NCI-H2081 treated with DMSO at 0.1 percent for 48 hours (cell line): ENCODE results near the gene GIMAP2.
"Not testable (repeated sequence)": the region's sequence is repeated elsewhere in the genome, so short reads cannot be mapped to it uniquely, and the experiment has no call there.

Experiments
- DNase-seq: peaks from one replicate; lab custom pipeline; 2025; lab: John Stamatoyannopoulos, UW

The GIMAP2 gene

GRCh38 chr7:150685219-150686029 lies at the start of gene GIMAP2:
Gene GIMAP2, plus strand, starts transcription at chr7:150685706. Its CDS starts 1,354 bp downstream, at chr7:150687060.
- no peak for DNase-seq

GRCh38 chr7:150641854-150642253 lies 43.7 kb upstream of the GIMAP2 start:
- no peak for DNase-seq

GRCh38 chr7:150642926-150643325 lies 42.6 kb upstream of the GIMAP2 start:
- DNase-seq, result no peak

- no peak for DNase-seq
Observed at GRCh38 chr7:150645259-150646020, 40.1 kb upstream of the GIMAP2 start.

GRCh38 chr7:150648353-150649079 lies 37.0 kb upstream of the GIMAP2 start:
- DNase-seq, result no peak

- DNase-seq, result no peak
Observed at GRCh38 chr7:150649080-150649385, 36.5 kb upstream of the GIMAP2 start.

- no peak for DNase-seq
Observed at GRCh38 chr7:150654692-150655091, 30.8 kb upstream of the GIMAP2 start.

GRCh38 chr7:150656047-150656446 lies 29.5 kb upstream of the GIMAP2 start:
- no peak for DNase-seq

GRCh38 chr7:150657526-150657925 lies 28.0 kb upstream of the GIMAP2 start:
- DNase-seq, result no peak

- no peak for DNase-seq
Observed at GRCh38 chr7:150660939-150661613, 24.4 kb upstream of the GIMAP2 start.

- not testable (repeated sequence) for DNase-seq
Observed at GRCh38 chr7:150662821-150663220, 22.7 kb upstream of the GIMAP2 start.

GRCh38 chr7:150663802-150664494 lies 21.6 kb upstream of the GIMAP2 start:
- no peak for DNase-seq

- DNase-seq, result no peak
Observed at GRCh38 chr7:150665089-150665748, 20.3 kb upstream of the GIMAP2 start.

GRCh38 chr7:150665896-150666295 lies 19.6 kb upstream of the GIMAP2 start:
- no peak for DNase-seq

- no peak for DNase-seq
Observed at GRCh38 chr7:150666412-150666811, 19.1 kb upstream of the GIMAP2 start.

- DNase-seq, result no peak
Observed at GRCh38 chr7:150668472-150668911, 17.0 kb upstream of the GIMAP2 start.

GRCh38 chr7:150668977-150669376 lies 16.5 kb upstream of the GIMAP2 start:
- no peak for DNase-seq

- not testable (repeated sequence) for DNase-seq
Observed at GRCh38 chr7:150671798-150672585, 13.5 kb upstream of the GIMAP2 start.

GRCh38 chr7:150675714-150676113 lies 9.8 kb upstream of the GIMAP2 start:
- no peak for DNase-seq

GRCh38 chr7:150676276-150676675 lies 9.2 kb upstream of the GIMAP2 start:
- not testable (repeated sequence) for DNase-seq
